Osteocyte (in vitro differentiated cells): ENCODE results near the gene ZNF354B. TPM values are rescaled to one million over a fixed set of nuclear protein-coding genes. Genes with fewer than 3 reads are reported as not detected.
"Not testable (repeated sequence)": the region's sequence is repeated elsewhere in the genome, so short reads cannot be mapped to it uniquely, and the experiment has no call there.

Experiments
- DNase-seq: peaks from one replicate; pipeline ENCODE4 v3.0.0; 2021; ENCODE audit warnings: mixed read lengths; ENCODE audit not compliant: unreplicated experiment; ENCODE audit errors: extremely low spot score
- H3K27ac Mint-ChIP-seq: one replicate; pipeline ENCODE4 v1.8.0; 2021; ENCODE audit warnings: mild to moderate bottlenecking, mixed read lengths; ENCODE audit not compliant: unreplicated experiment
- H3K27me3 Mint-ChIP-seq: one replicate; pipeline ENCODE4 v1.8.0; 2021; ENCODE audit warnings: mixed read lengths; ENCODE audit not compliant: unreplicated experiment
- H3K36me3 Mint-ChIP-seq: one replicate; pipeline ENCODE4 v1.8.0; 2021; ENCODE audit warnings: mixed read lengths; ENCODE audit not compliant: unreplicated experiment
- H3K4me1 Mint-ChIP-seq: one replicate; pipeline ENCODE4 v1.8.0; 2021; ENCODE audit warnings: mixed read lengths; ENCODE audit not compliant: unreplicated experiment
- H3K4me3 Mint-ChIP-seq: one replicate; pipeline ENCODE4 v1.8.0; 2021; ENCODE audit warnings: mild to moderate bottlenecking, moderate library complexity, mixed read lengths; ENCODE audit not compliant: unreplicated experiment
- H3K9me3 Mint-ChIP-seq: one replicate; pipeline ENCODE4 v1.8.0; 2021; ENCODE audit warnings: mixed read lengths; ENCODE audit not compliant: unreplicated experiment
- total RNA-seq: library from RNA; stranded (reverse); gene quantifications from 2 replicates; pipeline ENCODE4 v1.2.1, GENCODE V29; 2021
- TF ChIP-seq, protein P1 (sequence below): fragments of 200-600 bp; sonication (generic); IDR thresholded peaks from 2 replicates; pipeline ENCODE4 v1.5.0; 2021; ENCODE audit warnings: antibody characterized with exemption, mild to moderate bottlenecking, moderate library complexity

Gene ZNF354B
- total RNA-seq, 1 donor from 2014 or later: 20.0 TPM

DNA sequence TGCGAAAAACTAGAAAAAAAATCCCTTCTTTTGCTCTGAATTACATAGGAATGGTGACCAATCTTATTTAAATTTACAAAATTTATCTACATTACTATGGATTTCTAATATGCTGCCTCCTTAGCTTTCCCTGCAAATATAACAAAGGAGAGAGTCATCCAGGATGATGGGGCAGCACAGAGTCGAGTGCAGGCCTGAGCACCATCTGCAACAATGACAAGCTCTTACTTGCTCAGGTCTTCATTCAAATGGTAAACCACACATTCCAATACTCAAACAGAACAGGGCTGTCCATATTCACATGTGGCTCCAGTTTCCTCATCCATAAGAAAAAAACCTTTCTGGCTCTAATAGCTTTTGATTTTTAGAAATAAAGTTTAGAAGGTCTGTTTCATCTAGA lies 33.5 kb upstream of the ZNF354B start:
- Mint-ChIP-seq H3K27ac (no peak overlapping the region), H3K36me3 (no peaks in the 10 kb centered on the region), H3K27me3 (no peaks in the 10 kb centered on the region), H3K4me1 (no peaks in the 10 kb centered on the region), H3K9me3 (peaks cover 28% of the 10 kb centered on the region), H3K4me3 (no peak overlapping the region)
- no peak for DNase-seq
- TF ChIP-seq, protein P1, sequence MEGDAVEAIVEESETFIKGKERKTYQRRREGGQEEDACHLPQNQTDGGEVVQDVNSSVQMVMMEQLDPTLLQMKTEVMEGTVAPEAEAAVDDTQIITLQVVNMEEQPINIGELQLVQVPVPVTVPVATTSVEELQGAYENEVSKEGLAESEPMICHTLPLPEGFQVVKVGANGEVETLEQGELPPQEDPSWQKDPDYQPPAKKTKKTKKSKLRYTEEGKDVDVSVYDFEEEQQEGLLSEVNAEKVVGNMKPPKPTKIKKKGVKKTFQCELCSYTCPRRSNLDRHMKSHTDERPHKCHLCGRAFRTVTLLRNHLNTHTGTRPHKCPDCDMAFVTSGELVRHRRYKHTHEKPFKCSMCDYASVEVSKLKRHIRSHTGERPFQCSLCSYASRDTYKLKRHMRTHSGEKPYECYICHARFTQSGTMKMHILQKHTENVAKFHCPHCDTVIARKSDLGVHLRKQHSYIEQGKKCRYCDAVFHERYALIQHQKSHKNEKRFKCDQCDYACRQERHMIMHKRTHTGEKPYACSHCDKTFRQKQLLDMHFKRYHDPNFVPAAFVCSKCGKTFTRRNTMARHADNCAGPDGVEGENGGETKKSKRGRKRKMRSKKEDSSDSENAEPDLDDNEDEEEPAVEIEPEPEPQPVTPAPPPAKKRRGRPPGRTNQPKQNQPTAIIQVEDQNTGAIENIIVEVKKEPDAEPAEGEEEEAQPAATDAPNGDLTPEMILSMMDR: no peak

DNA sequence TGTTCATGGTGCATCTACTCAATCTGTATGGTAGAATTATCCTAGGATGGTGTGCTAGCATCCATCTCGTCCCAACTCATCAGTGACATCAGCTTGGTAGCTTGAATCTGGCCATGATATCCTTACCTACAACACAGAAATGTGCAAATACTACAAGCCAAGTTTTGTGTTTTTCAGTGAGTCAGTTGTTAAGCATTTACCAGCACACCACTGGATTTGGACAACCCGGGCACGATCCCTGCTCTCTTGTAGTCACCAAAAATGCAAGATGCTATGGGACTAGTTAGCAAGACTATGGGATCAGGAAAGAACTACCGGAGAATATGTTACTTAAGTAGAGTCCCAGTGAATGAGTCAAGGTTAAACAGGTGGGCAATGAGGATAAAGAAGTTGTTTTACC lies 32.1 kb upstream of the ZNF354B start:
- no peak for DNase-seq
- H3K27me3 Mint-ChIP-seq: no peaks in the 10 kb centered on the region
- no peaks in the 10 kb centered on the region for H3K4me1 Mint-ChIP-seq
- peaks cover 27% of the 10 kb centered on the region for H3K9me3 Mint-ChIP-seq
- TF ChIP-seq, protein P1: no peak
- no peak overlapping the region for H3K4me3 Mint-ChIP-seq
- no peak overlapping the region for H3K27ac Mint-ChIP-seq
- H3K36me3 Mint-ChIP-seq: no peaks in the 10 kb centered on the region

DNA sequence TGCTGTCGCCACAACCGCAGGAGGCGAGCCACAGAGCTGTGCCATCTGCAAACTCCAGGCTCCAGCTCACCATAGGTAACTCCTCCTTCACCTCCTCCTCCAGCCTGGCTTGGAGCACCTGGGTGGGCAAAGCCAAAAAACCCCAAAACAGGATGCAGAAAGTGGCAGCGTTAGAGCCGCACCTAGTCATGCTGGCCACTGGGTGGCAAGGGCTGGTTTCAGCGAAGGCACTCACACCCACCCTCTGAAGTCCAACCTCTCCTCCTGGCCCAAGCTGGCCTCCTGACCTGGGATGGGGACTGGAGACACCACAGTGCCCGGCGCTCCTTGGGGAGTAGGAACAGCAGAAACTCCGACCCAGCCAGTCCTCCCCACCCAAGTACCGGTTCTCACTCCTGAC lies 28.7 kb upstream of the ZNF354B start:
- Mint-ChIP-seq H3K4me3 (no peak overlapping the region), H3K27ac (no peak overlapping the region), H3K9me3 (peaks cover 37% of the 10 kb centered on the region), H3K27me3 (no peaks in the 10 kb centered on the region), H3K4me1 (no peaks in the 10 kb centered on the region), H3K36me3 (no peaks in the 10 kb centered on the region)
- TF ChIP-seq, protein P1: no peak
- DNase-seq: no peak

DNA sequence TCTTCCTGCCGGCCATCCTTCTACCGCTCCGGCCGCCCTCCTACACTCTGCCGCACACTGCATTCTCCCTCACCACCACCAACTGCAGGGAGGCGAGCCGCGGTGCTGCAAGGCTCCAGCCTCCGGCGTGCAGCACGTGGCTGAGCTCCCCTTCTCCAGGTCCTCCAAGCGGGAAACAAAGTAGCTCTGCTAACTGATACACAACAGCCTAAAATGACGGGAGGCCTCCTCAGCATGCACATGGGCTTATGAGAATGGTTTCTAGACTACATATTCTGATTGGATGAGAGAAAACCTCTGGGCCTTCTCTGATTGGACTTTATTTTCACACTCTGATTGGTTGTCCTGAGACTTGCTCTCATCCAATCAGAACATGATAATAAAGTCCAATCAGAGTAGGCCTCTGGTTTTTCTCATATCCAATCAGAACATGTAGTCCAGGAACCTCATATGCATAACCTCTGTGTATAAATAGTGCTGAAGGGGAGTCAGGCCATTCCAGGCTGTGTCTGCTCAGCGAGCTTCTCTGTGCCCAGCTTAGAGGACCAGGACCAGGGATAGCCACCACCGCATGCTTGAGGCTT lies 27.0 kb upstream of the ZNF354B start:
- DNase-seq: no peak
- H3K36me3 Mint-ChIP-seq: no peaks in the 10 kb centered on the region
- H3K27ac Mint-ChIP-seq: no peak overlapping the region
- peaks cover 35% of the 10 kb centered on the region for H3K9me3 Mint-ChIP-seq
- TF ChIP-seq, protein P1: no peak
- H3K27me3 Mint-ChIP-seq: no peaks in the 10 kb centered on the region
- no peaks in the 10 kb centered on the region for H3K4me1 Mint-ChIP-seq
- no peak overlapping the region for H3K4me3 Mint-ChIP-seq

DNA sequence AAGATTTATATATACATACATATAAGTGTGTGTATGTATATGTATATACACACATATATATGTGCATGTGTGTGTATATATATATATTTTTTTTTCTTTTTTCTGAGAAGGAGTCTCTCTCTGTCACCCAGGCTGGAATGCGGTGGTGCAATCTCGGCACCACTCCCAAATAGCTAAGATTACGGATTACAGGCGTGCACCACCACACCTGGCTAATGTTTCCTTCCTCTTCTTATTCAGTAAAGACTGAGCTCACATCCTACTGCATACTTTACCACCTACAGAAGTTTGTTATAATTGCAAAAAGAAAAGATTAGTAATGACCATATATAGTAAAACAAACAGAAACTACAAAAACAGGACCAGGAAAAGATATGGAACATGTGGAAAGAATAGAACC lies 23.1 kb upstream of the ZNF354B start:
- no peak for DNase-seq
- Mint-ChIP-seq H3K4me3 (no peak overlapping the region), H3K27ac (no peak overlapping the region), H3K27me3 (no peaks in the 10 kb centered on the region), H3K9me3 (peaks cover 24% of the 10 kb centered on the region), H3K36me3 (no peaks in the 10 kb centered on the region), H3K4me1 (no peaks in the 10 kb centered on the region)
- TF ChIP-seq, protein P1: no peak

DNA sequence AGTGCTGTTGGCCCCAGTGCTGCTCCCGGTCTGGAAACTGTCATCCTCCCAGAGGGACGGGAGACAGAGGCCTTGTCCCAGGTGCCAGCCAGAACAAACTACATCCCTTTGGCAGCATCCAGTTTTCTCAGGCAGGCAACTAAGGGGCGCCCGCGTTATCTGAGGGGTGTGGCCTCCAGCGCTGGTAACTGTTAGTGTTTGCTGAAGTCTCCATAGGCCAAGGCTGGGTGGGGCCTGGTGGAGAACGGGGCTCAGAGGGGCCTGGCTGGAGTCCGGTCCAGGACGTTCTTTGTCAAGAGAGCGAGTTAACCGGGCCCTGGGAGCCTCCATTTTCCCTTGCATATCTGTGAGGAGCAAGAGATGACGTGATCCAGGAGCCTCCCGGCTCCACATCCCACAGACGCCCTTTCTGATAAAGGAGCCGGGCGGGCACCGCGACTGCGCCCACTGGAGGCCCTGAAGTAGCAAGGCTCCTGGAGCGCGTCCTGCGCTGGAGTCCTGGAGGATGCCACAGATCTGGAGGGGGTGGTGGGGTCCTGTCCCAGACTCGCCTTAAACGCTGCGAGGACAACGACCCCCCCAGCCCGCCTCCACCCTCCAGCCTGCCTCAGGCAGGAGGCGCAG lies 20.9 kb upstream of the ZNF354B start:
- H3K4me3 Mint-ChIP-seq, H3K27ac Mint-ChIP-seq, H3K36me3 Mint-ChIP-seq, DNase-seq, H3K27me3 Mint-ChIP-seq, H3K4me1 Mint-ChIP-seq: not testable (repeated sequence)
- H3K9me3 Mint-ChIP-seq: peaks cover 21% of the 10 kb centered on the region
